ENCODE measurements around the gene FOXD4L5.
"Not testable (repeated sequence)": the region's sequence is repeated elsewhere in the genome, so short reads cannot be mapped to it uniquely, and the experiment has no call there.

The FOXD4L5 gene

DNA sequence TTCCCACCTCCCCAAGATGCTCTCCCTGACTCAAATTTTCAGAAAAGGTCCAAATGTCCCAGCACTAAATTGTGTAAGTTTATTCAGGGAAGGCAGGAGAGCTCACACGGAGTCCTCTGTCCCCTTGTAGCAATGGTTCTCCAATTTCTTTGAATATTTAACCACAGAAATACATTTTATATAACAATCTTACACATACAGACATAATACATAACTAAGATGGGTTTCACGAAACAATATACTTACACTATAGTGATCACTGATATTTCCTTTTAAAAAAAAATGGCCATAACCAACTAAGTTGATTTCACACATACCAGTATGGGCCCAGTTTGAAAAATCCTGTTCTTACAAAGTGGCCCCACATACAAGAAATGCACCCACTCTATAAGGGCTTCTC is at the start of gene FOXD4L5:
Gene FOXD4L5 (minus strand): TSS at position 101 of the 400 bp plus-strand sequence. CDS start 832 bp downstream, outside the sequence.
- H3K27me3 ChIP-seq (ENCODE audit: low read depth); H3K9me3 ChIP-seq; H3K4me1 ChIP-seq; DNase-seq (ENCODE audit: low spot score in 2 of 2); H3K36me3 ChIP-seq (replicated peaks); in situ Hi-C loops (cut with MboI; ENCODE audit: low sequenced_read_pairs); H3K4me3 ChIP-seq: not testable (repeated sequence)

DNA sequence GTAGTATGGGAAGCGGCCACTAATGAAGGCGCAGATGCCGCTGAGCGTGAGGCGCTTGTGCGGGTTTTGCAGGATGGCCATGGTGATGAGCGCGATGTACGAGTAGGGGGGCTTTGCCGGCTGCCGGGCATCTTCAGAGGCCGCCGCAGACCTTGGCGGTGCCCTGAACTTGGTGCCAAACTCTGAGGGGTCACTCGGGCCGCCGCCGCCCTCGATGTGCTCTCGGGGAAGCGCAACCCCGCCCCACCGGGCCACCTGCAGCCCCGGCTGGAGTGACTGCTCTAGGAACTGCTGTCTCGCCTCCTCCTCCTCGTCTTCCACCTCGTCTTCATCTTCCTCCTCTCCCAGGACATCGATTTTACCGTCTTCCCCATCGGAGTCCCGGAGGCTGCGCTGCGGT is 1.1 kb downstream of the FOXD4L5 start:
- DNase-seq (ENCODE audit: low spot score in 2 of 2); H3K4me3 ChIP-seq; H3K4me1 ChIP-seq; H3K36me3 ChIP-seq (replicated peaks); H3K27me3 ChIP-seq (ENCODE audit: low read depth); H3K9me3 ChIP-seq; in situ Hi-C loops (cut with MboI; ENCODE audit: low sequenced_read_pairs): not testable (repeated sequence)

DNA sequence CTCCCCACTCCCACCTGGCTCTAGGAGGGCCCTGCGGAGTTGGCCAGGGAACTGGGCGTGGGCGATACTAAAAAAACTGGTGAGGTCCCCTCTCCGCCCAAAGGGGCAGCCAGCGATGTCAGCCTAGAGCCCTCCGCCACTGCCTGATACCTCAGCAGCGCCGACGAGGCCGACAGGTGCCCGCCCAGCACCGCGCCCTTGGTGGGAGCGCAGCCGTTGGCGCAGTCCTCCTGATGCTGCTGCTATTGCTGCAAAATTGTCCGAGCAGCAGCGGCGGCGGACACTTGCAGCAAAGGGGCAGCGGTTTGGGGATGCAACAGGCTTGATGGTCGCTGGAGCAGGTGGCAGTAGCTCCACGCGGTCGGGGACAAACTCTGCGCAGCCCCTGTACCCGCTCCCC is 2.0 kb downstream of the FOXD4L5 start:
- in situ Hi-C loops (cut with MboI; ENCODE audit: low sequenced_read_pairs); H3K9me3 ChIP-seq; H3K4me1 ChIP-seq; H3K4me3 ChIP-seq; H3K36me3 ChIP-seq (replicated peaks); H3K27me3 ChIP-seq (ENCODE audit: low read depth); DNase-seq (ENCODE audit: low spot score in 2 of 2): not testable (repeated sequence)

Data from HAP-1 (cell line).